Measurements from ENCODE around the gene TMEM91. TPM values are rescaled to one million over a fixed set of nuclear protein-coding genes. Genes with fewer than 3 reads are reported as not detected.

The TMEM91 gene
- total and polyA plus RNA-seq, 9 donors = 6.2 to 22.3 (median 9.9) TPM

- intact Hi-C loops (cut with DNase I) = no loop called here
- DNase-seq = no peak
- TF ChIP-seq, protein P1, sequence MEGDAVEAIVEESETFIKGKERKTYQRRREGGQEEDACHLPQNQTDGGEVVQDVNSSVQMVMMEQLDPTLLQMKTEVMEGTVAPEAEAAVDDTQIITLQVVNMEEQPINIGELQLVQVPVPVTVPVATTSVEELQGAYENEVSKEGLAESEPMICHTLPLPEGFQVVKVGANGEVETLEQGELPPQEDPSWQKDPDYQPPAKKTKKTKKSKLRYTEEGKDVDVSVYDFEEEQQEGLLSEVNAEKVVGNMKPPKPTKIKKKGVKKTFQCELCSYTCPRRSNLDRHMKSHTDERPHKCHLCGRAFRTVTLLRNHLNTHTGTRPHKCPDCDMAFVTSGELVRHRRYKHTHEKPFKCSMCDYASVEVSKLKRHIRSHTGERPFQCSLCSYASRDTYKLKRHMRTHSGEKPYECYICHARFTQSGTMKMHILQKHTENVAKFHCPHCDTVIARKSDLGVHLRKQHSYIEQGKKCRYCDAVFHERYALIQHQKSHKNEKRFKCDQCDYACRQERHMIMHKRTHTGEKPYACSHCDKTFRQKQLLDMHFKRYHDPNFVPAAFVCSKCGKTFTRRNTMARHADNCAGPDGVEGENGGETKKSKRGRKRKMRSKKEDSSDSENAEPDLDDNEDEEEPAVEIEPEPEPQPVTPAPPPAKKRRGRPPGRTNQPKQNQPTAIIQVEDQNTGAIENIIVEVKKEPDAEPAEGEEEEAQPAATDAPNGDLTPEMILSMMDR (IDR thresholded peaks at IDR 0.05) = no peak
- TF ChIP-seq POLR2A (IDR thresholded peaks at IDR 0.05) (no peak), EP300 (IDR thresholded peaks at IDR 0.05) (no peak)
- Histone ChIP-seq H3K9me3 (no peaks in the 10 kb centered on the region), H3K27me3 (no peaks in the 10 kb centered on the region), H3K4me3 (no peak overlapping the region), H3K27ac (no peak overlapping the region), H3K4me1 (ENCODE audit: insufficient read depth) (no peaks in the 10 kb centered on the region), H3K36me3 (no peaks in the 10 kb centered on the region)
- WGBS, 3 donors = 79 to 87% (median 86%) methylated on average over 6 of the region's 6 CpGs
Observed at GRCh38 chr19:41421314-41421713, 45.0 kb downstream of the TMEM91 start.

DNA sequence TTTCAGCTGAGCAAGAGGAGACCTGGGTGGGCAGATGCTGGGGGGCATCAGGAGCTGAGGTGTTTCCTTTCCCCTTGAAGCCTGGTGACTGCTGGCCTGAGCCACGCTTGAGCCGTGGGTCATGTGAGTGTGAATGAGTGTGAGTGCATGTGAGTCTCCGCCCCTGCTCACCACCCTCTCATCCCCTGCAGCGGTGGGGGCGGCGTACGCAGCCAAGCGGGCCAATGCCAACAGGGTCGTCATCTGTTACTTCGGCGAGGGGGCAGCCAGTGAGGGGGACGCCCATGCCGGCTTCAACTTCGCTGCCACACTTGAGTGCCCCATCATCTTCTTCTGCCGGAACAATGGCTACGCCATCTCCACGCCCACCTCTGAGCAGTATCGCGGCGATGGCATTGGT lies 45.6 kb downstream of the TMEM91 start:
- no peaks in the 10 kb centered on the region for H3K27me3 ChIP-seq
- 90 to 94% (median 93%) methylated on average over 20 of the region's 20 CpGs for WGBS, 3 donors
- TF ChIP-seq POLR2A (IDR thresholded peaks at IDR 0.05) = no peak
- TF ChIP-seq, protein P1 (IDR thresholded peaks at IDR 0.05) = no peak
- TF ChIP-seq EP300 (IDR thresholded peaks at IDR 0.05) = no peak
- H3K9me3 ChIP-seq = no peaks in the 10 kb centered on the region
- no peak overlapping the region for H3K4me3 ChIP-seq
- intact Hi-C loops (cut with DNase I) = no loop called here
- H3K36me3 ChIP-seq = no peaks in the 10 kb centered on the region
- peaks cover 4% of the 10 kb centered on the region for H3K4me1 ChIP-seq (ENCODE audit: insufficient read depth)
- no peak overlapping the region for H3K27ac ChIP-seq
- no peak for DNase-seq

DNA sequence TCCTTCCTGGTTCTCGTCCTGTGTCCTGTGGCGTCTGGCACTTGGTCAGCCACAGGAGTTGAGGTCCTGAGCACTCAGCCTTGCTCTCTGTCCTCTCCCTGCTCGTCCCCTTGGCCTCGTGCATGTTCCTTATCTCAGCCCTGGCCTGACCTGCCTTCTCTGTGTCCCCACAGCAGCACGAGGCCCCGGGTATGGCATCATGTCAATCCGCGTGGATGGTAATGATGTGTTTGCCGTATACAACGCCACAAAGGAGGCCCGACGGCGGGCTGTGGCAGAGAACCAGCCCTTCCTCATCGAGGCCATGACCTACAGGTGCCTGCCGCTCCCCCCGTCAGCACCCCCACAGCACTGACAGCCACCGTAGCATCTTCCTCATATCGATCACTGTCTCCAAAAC lies 46.1 kb downstream of the TMEM91 start:
- TF ChIP-seq EP300 (IDR thresholded peaks at IDR 0.05) = no peak
- TF ChIP-seq, protein P1 (IDR thresholded peaks at IDR 0.05) = no peak

DNA sequence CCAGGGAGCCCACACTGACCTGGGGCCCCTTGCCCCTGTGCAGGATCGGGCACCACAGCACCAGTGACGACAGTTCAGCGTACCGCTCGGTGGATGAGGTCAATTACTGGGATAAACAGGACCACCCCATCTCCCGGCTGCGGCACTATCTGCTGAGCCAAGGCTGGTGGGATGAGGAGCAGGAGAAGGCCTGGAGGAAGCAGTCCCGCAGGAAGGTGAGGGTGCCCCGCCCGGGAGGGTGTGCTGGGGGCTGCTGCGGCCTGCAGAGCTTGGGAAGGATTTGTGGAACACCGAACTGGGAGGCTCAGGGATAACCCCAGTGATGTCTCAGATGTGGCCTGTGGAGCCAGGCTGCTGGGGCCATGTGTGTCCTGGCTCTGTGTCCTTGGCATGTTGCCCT lies 46.6 kb downstream of the TMEM91 start:
- no peak for DNase-seq
- no peak overlapping the region for H3K4me3 ChIP-seq
- H3K27me3 ChIP-seq = no peaks in the 10 kb centered on the region
- 86 to 92% (median 89%) methylated on average over 12 of the region's 12 CpGs for WGBS, 3 donors
- no peaks in the 10 kb centered on the region for H3K9me3 ChIP-seq
- H3K27ac ChIP-seq = no peak overlapping the region
- H3K36me3 ChIP-seq = no peaks in the 10 kb centered on the region
- H3K4me1 ChIP-seq (ENCODE audit: insufficient read depth) = peaks cover 5% of the 10 kb centered on the region
- intact Hi-C loops (cut with DNase I) = no loop called here
- TF ChIP-seq POLR2A (IDR thresholded peaks at IDR 0.05) = no peak
- no peak for TF ChIP-seq EP300 (IDR thresholded peaks at IDR 0.05)

More for the DNA sequence above, 46.1 kb downstream of the TMEM91 start:
- no peak overlapping the region for H3K4me3 ChIP-seq
- WGBS, 3 donors = 77 to 83% (median 82%) methylated on average over 18 of the region's 18 CpGs
- no peak for DNase-seq
- H3K36me3 ChIP-seq = no peaks in the 10 kb centered on the region
- no peak overlapping the region for H3K27ac ChIP-seq
- no peaks in the 10 kb centered on the region for H3K27me3 ChIP-seq
- no peaks in the 10 kb centered on the region for H3K9me3 ChIP-seq
- intact Hi-C loops (cut with DNase I) = no loop called here
- peaks cover 4% of the 10 kb centered on the region for H3K4me1 ChIP-seq (ENCODE audit: insufficient read depth)

DNA sequence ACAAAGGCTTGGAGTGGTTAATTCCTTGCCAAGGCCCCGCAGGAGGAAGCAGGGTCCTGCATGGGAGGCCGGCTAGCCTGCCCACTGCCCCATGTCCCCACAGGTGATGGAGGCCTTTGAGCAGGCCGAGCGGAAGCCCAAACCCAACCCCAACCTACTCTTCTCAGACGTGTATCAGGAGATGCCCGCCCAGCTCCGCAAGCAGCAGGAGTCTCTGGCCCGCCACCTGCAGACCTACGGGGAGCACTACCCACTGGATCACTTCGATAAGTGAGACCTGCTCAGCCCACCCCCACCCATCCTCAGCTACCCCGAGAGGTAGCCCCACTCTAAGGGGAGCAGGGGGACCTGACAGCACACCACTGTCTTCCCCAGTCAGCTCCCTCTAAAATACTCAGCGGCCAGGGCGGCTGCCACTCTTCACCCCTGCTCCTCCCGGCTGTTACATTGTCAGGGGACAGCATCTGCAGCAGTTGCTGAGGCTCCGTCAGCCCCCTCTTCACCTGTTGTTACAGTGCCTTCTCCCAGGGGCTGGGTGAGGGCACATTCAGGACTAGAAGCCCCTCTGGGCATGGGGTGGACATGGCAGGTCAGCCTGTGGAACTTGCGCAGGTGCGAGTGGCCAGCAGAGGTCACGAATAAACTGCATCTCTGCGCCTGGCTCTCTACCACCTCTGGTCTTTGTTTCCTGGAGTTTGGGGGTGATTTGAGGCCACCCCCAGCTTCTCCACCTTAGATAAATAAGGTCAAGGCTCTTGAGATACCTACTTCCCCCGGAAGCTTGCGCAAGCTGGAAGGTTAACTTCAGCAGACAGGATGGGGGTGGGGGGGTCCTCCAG lies 48.2 kb downstream of the TMEM91 start:
- H3K36me3 ChIP-seq = no peaks in the 10 kb centered on the region
- intact Hi-C loops (cut with DNase I) = no loop called here
- peaks cover 6% of the 10 kb centered on the region for H3K4me1 ChIP-seq (ENCODE audit: insufficient read depth)
- 81 to 86% (median 83%) methylated on average over 19 to 21 of the region's 21 CpGs for WGBS, 3 donors
- no peak overlapping the region for H3K27ac ChIP-seq
- no peak for TF ChIP-seq EP300 (IDR thresholded peaks at IDR 0.05)
- TF ChIP-seq, protein P1 (IDR thresholded peaks at IDR 0.05) = no peak
- TF ChIP-seq POLR2A (IDR thresholded peaks at IDR 0.05) = no peak
- H3K27me3 ChIP-seq = no peaks in the 10 kb centered on the region
- no peak for DNase-seq
- no peaks in the 10 kb centered on the region for H3K9me3 ChIP-seq
- no peak overlapping the region for H3K4me3 ChIP-seq

Measured in ovary (tissue), 9 donors.